Skin epidermis (tissue), 12 donors: ENCODE measurements around the gene HELT.
"Not testable (repeated sequence)": the region's sequence is repeated elsewhere in the genome, so short reads cannot be mapped to it uniquely, and the experiment has no call there.

Experiments
- H3K27ac ChIP-seq, 21 experiments: fragments of 200-600 bp; sonication (generic) in 11 of 21; one replicate each; pipeline ENCODE4 v1.5.0; 2020; ENCODE audit warnings: mild to moderate bottlenecking in 3 of 21, inconsistent platforms in 2 of 21, moderate library complexity in 2 of 21
- H3K4me3 ChIP-seq, 7 experiments: fragments of 200-600 bp; sonication (generic) in 2 of 7; one replicate each; pipeline ENCODE4 v1.5.0; 2020; ENCODE audit warnings: inconsistent platforms in 2 of 7, mild to moderate bottlenecking in 2 of 7, moderate library complexity in 1 of 7

The HELT gene

GRCh38 chr4:185017964-185018772 lies at the start of gene HELT:
TSS of gene HELT (plus strand) at chr4:185018490. CDS start at chr4:185018929, 439 bp downstream.
- H3K4me3 ChIP-seq = no peak within 1 kb of the TSS

GRCh38 chr4:184968784-184969201 lies 49.5 kb upstream of the HELT start:
- no peak overlapping the region for H3K4me3 ChIP-seq

More at GRCh38 chr4:185017964-185018772, at the start of gene HELT:
- no peak within 1 kb of the TSS for H3K27ac ChIP-seq

GRCh38 chr4:184969610-184970009 lies 48.7 kb upstream of the HELT start:
- no peak overlapping the region for H3K4me3 ChIP-seq
- H3K27ac ChIP-seq = peak overlapping the region in 2 of 21 experiments; percentile 14 to 27

More at GRCh38 chr4:184968784-184969201, 49.5 kb upstream of the HELT start:
- H3K27ac ChIP-seq = peak overlapping the region in 6 of 21 experiments; percentile 9 to 42 (median 25)

- H3K4me3 ChIP-seq = no peak overlapping the region
- H3K27ac ChIP-seq = no peak overlapping the region
Observed at GRCh38 chr4:184972991-184973390, 45.3 kb upstream of the HELT start.

GRCh38 chr4:184976348-184976747 lies 41.9 kb upstream of the HELT start:
- not testable (repeated sequence) for H3K27ac ChIP-seq, H3K4me3 ChIP-seq

GRCh38 chr4:184977747-184978146 lies 40.5 kb upstream of the HELT start:
- no peak overlapping the region for H3K27ac ChIP-seq
- no peak overlapping the region for H3K4me3 ChIP-seq

GRCh38 chr4:184978211-184978610 lies 40.1 kb upstream of the HELT start:
- H3K4me3 ChIP-seq = no peak overlapping the region
- H3K27ac ChIP-seq = no peak overlapping the region

GRCh38 chr4:184979461-184980124 lies 38.7 kb upstream of the HELT start:
- H3K27ac ChIP-seq = no peak overlapping the region
- no peak overlapping the region for H3K4me3 ChIP-seq

- Histone ChIP-seq H3K4me3 (no peak overlapping the region), H3K27ac (no peak overlapping the region)
Observed at GRCh38 chr4:184980261-184980660, 38.0 kb upstream of the HELT start.

- Histone ChIP-seq H3K4me3 (no peak overlapping the region), H3K27ac (no peak overlapping the region)
Observed at GRCh38 chr4:184983672-184984356, 34.5 kb upstream of the HELT start.

GRCh38 chr4:184987493-184988031 lies 30.7 kb upstream of the HELT start:
- peak overlapping the region in 4 of 21 experiments; percentile 29 to 47 (median 38) for H3K27ac ChIP-seq
- no peak overlapping the region for H3K4me3 ChIP-seq

GRCh38 chr4:184988611-184989010 lies 29.7 kb upstream of the HELT start:
- peak overlapping the region in 1 of 7 experiments; percentile 25 for H3K4me3 ChIP-seq
- H3K27ac ChIP-seq = peak overlapping the region in 12 of 21 experiments; percentile 17 to 72 (median 54)

- peak overlapping the region in 13 of 21 experiments; percentile 19 to 72 (median 55) for H3K27ac ChIP-seq
- H3K4me3 ChIP-seq = peak overlapping the region in 2 of 7 experiments; percentile 11 to 25
Observed at GRCh38 chr4:184989283-184989682, 29.0 kb upstream of the HELT start.

- not testable (repeated sequence) for H3K27ac ChIP-seq
- H3K4me3 ChIP-seq = peak overlapping the region in 1 of 7 experiments; percentile 22
Observed at GRCh38 chr4:184990131-184990530, 28.2 kb upstream of the HELT start.

GRCh38 chr4:184991860-184992259 lies 26.4 kb upstream of the HELT start:
- no peak overlapping the region for H3K27ac ChIP-seq

GRCh38 chr4:184992422-184992821 lies 25.9 kb upstream of the HELT start:
- Histone ChIP-seq H3K4me3 (no peak overlapping the region), H3K27ac (no peak overlapping the region)

More at GRCh38 chr4:184991860-184992259, 26.4 kb upstream of the HELT start:
- no peak overlapping the region for H3K4me3 ChIP-seq

- H3K27ac ChIP-seq = no peak overlapping the region
- H3K4me3 ChIP-seq = no peak overlapping the region
Observed at GRCh38 chr4:184993247-184993646, 25.0 kb upstream of the HELT start.

GRCh38 chr4:184994010-184994622 lies 24.2 kb upstream of the HELT start:
- no peak overlapping the region for H3K4me3 ChIP-seq
- H3K27ac ChIP-seq = no peak overlapping the region

- H3K4me3 ChIP-seq = no peak overlapping the region
Observed at GRCh38 chr4:184994623-184995010, 23.7 kb upstream of the HELT start.

GRCh38 chr4:184997656-184998055 lies 20.6 kb upstream of the HELT start:
- not testable (repeated sequence) for H3K4me3 ChIP-seq

More at GRCh38 chr4:184994623-184995010, 23.7 kb upstream of the HELT start:
- H3K27ac ChIP-seq = no peak overlapping the region

More at GRCh38 chr4:184997656-184998055, 20.6 kb upstream of the HELT start:
- H3K27ac ChIP-seq = not testable (repeated sequence)
